OCI-LY7 (cell line): ENCODE results near the gene RCAN3.

ENCODE experiments used
- CTCF ChIP-seq: fragments of 200-600 bp; sonication (generic); conservative IDR thresholded peaks from 2 replicates; pipeline ENCODE4 v1.5.1; 2014; ENCODE audit warnings: mild to moderate bottlenecking, antibody characterized with exemption, low read length, moderate library complexity, mixed read lengths
- EZH2phosphoT487 ChIP-seq: fragments of 200-600 bp; sonication (generic); IDR thresholded peaks from 2 replicates; pipeline ENCODE4 v1.6.1; 2018; ENCODE audit warnings: low read depth, borderline replicate concordance, mild to moderate bottlenecking, mixed run types, antibody characterized with exemption, low read length, moderate library complexity, mixed read lengths

- TF ChIP-seq CTCF: no peak
- TF ChIP-seq EZH2phosphoT487: no peak
Observed at GRCh38 chr1:24483441-24483840, 19.2 kb upstream of the RCAN3 start.
